Left lung (tissue), 10 donors: ENCODE results near the gene TMEM30A. TPM values are rescaled to one million over a fixed set of nuclear protein-coding genes. Genes with fewer than 3 reads are reported as not detected.

Source experiments
- ATAC-seq: fragments of 200-7000 bp; cut with Tn5 transposase; one replicate; pipeline ENCODE4 v1.9.1; 2020; ENCODE audit warnings: moderate library complexity
- DNase-seq, 4 donors: peaks; one replicate each; pipeline ENCODE4 v3.0.0-alpha.2; 2013 to 2020
- H3K27ac ChIP-seq, 2 donors: fragments of 200-600 bp; sonication (generic) in 1 of 2; one replicate each; pipeline versions ENCODE4 v1.5.0 to v1.8.0; 2020 to 2021
- H3K27me3 ChIP-seq, 2 donors: fragments of 200-600 bp; sonication (generic) in 1 of 2; one replicate each; pipeline versions ENCODE4 v1.5.0 to v1.8.0; 2020 to 2021
- H3K36me3 ChIP-seq, 2 donors: fragments of 200-600 bp; sonication (generic) in 1 of 2; one replicate each; pipeline versions ENCODE4 v1.5.0 to v1.8.0; 2020 to 2021
- H3K4me1 ChIP-seq, 2 donors: fragments of 200-600 bp; one replicate each; pipeline ENCODE4 v1.8.0; 2021
- H3K4me3 ChIP-seq, 2 donors: fragments of 200-600 bp; sonication (generic) in 1 of 2; one replicate each; pipeline versions ENCODE4 v1.5.0 to v1.8.0; 2020 to 2021; ENCODE audit warnings: mild to moderate bottlenecking in 1 of 2
- H3K9me3 ChIP-seq, 2 donors: fragments of 200-600 bp; sonication (generic) in 1 of 2; one replicate each; pipeline versions ENCODE4 v1.5.0 to v1.8.0; 2020 to 2021
- intact Hi-C, 2 donors: fragments of 100-400 bp; cut with DNase I; formaldehyde crosslinking; loops; one replicate each; pipeline versions ENCODE4 v1.11.2 to v1.14.2; 2022
- polyA plus RNA-seq, 6 donors: library from polyadenylated mRNA; unstranded; fragments of 120-200 nt; gene quantifications; one replicate each; pipeline ENCODE4 v1.2.1, GENCODE V29; 2013; ENCODE audit not compliant: insufficient read length in 6 of 6
- total RNA-seq, 2 donors: library from RNA; stranded (reverse); fragmentation: NEBNext Ultra II Directional; extraction: Animal tissue kit (Norgen Biotek cat#: 25700); gene quantifications; one replicate each; pipeline ENCODE4 v1.2.1, GENCODE V29; 2021
- TF ChIP-seq, protein P1 (sequence below), 2 donors: fragments of 200-600 bp; sonication (generic) in 1 of 2; IDR thresholded peaks; one replicate each; pipeline versions ENCODE4 v1.5.0 to v1.8.0; 2021; ENCODE audit warnings: antibody characterized with exemption in 2 of 2
- donor health status: DM: no; HTN: yes; CAD: no.
- donor health status: DM: no; HTN: no; CAD: no.

TMEM30A gene
- total and polyA plus RNA-seq, 8 donors: 135 to 193 (median 160) TPM

DNA sequence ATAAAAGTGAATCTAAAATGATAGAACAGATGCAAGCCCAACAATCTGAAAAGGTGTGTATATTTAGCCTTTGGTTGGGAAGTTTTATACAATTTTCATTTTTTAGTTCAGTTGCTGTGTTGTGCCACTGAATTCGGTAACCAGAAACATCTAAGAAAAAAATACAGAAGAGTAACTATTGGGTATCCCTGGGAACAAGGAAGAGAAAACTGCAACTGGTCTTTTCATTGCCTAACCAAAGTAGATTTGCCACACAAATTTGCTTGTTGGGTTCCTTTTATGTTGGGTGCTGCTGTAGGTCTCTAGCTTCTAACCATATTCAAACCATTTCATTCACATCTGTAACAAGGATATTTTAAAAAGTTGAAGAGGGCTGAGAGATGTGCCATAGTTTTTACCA is 2.8 kb upstream of the TMEM30A start:
- ATAC-seq: no peak
- no peak overlapping the region for H3K27ac ChIP-seq
- TF ChIP-seq, protein P1, sequence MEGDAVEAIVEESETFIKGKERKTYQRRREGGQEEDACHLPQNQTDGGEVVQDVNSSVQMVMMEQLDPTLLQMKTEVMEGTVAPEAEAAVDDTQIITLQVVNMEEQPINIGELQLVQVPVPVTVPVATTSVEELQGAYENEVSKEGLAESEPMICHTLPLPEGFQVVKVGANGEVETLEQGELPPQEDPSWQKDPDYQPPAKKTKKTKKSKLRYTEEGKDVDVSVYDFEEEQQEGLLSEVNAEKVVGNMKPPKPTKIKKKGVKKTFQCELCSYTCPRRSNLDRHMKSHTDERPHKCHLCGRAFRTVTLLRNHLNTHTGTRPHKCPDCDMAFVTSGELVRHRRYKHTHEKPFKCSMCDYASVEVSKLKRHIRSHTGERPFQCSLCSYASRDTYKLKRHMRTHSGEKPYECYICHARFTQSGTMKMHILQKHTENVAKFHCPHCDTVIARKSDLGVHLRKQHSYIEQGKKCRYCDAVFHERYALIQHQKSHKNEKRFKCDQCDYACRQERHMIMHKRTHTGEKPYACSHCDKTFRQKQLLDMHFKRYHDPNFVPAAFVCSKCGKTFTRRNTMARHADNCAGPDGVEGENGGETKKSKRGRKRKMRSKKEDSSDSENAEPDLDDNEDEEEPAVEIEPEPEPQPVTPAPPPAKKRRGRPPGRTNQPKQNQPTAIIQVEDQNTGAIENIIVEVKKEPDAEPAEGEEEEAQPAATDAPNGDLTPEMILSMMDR (IDR thresholded peaks at IDR 0.05): no peak
- H3K4me3 ChIP-seq: no peak overlapping the region
- no peak for DNase-seq
- no peaks in the 10 kb centered on the region for H3K27me3 ChIP-seq
- no peaks in the 10 kb centered on the region for H3K9me3 ChIP-seq
- peaks cover 9 to 34% of the 10 kb centered on the region in 2 donors for H3K4me1 ChIP-seq
- intact Hi-C loops: no loop called here
- no peaks in the 10 kb centered on the region for H3K36me3 ChIP-seq

DNA sequence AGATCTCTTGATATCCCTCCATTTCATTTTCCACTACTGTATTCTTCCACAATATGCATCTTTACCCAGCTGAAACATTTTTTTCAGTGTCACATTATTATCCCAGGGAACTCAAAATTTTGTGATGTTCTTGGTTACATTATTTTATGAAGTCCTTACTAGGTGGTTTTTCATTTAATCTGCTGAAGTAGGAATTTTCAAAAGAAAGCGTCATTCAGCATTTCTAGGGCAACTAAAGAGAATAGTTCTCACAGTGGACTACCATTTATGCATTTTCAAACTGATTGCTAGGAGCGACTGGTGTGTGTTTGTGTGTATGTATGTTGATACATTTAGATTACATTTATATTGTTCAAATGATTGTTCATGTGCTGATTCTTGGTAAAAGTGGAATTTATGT is 2.4 kb upstream of the TMEM30A start:
- TF ChIP-seq, protein P1 (IDR thresholded peaks at IDR 0.05): no peak
- intact Hi-C loops: no loop called here
- Histone ChIP-seq H3K36me3 (no peaks in the 10 kb centered on the region), H3K4me1 (peaks cover 11 to 38% of the 10 kb centered on the region in 2 donors), H3K4me3 (no peak overlapping the region), H3K9me3 (no peaks in the 10 kb centered on the region), H3K27me3 (no peaks in the 10 kb centered on the region), H3K27ac (no peak overlapping the region)
- no peak for ATAC-seq
- DNase-seq: no peak

DNA sequence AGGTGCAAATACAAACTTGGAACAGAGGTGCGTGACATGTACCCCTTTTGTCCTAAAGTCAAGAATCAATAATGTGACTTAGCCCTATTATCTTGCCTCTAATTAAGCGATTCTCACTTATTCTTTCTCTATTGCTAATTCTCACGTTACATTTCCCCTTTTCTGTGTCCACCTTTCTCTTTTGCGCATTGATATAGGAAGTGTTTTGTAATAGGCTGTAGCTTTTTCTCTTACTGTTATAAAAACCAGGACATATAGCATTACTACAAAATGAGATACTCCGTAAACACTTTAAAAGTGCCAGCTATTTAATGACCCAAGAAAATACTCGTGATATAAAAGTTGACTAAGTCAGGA is 669 bp upstream of the TMEM30A start:
- no peak for DNase-seq
- peaks cover 13 to 53% of the 10 kb centered on the region in 2 donors for H3K4me1 ChIP-seq
- TF ChIP-seq, protein P1 (IDR thresholded peaks at IDR 0.05): no peak
- peak overlapping the region; percentile 78 to 86 for H3K4me3 ChIP-seq
- no peaks in the 10 kb centered on the region for H3K36me3 ChIP-seq
- no peaks in the 10 kb centered on the region for H3K27me3 ChIP-seq
- H3K9me3 ChIP-seq: no peaks in the 10 kb centered on the region
- intact Hi-C loops: no loop called here
- ATAC-seq: no peak
- H3K27ac ChIP-seq: peak overlapping the region; percentile 92 to 95

DNA sequence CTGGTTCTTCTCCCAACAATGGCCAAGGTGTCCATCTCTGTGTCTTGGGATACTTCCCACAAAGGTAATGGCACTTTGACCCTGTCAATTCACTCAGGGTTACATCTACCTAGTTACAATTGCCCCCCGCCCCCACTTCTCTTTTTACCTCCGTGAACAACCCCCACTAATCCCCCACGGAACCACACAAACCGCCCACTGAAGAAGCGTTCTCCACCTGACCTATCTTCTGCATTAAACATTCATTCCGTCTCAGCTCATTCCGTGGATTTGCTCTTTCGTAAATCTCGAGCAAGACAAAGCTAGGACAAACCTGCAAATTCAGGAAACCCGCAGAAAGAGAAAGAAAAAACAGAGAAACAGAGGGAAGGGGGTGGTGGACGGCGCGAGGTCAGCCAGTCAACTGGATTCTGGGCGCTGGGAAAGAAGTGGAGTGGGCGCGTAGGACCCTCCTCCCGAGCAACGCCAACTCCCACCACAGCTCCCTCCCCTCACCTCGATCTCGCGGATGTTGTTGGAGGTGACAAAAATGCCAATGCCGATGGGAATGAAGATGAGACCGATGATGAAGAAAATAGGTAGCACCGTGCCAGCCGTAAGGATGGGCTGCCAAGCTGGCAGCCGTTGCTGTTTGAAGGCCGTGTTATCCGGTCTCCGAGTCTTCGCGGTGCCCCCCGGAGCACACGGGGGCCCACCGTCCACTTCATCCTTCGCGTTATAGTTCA is 523 bp downstream of the TMEM30A start:
- no peaks in the 10 kb centered on the region for H3K9me3 ChIP-seq
- H3K27me3 ChIP-seq: no peaks in the 10 kb centered on the region
- H3K4me1 ChIP-seq: peaks cover 25 to 65% of the 10 kb centered on the region in 2 donors
- TF ChIP-seq, protein P1 (IDR thresholded peaks at IDR 0.05): no peak
- H3K36me3 ChIP-seq: no peaks in the 10 kb centered on the region
- intact Hi-C loops: no loop called here
- DNase-seq (peak in 2 of 4 donors; percentile 64 to 66), ATAC-seq (peak; percentile 33)
- peak overlapping the region; percentile 78 to 86 for H3K4me3 ChIP-seq
- H3K27ac ChIP-seq: peak overlapping the region; percentile 92 to 95

DNA sequence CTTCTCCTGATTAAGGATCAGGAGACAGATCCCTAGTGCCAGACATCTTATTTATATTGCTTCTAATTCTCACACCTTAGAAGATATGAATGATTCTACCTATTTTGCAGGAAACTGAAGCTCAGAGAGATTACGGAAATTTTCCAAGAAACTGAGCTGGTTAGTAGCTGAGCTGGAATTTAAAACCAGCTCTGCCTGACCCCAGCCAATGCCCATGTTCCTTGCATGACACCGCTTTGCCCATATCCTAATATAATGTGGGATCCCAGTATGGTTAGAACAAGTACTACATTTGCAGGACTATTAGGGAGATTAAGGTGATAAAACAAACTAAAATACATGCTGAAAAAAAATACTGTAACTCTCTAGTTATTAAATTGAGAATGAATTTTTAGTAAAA is 1.9 kb downstream of the TMEM30A start:
- H3K9me3 ChIP-seq: no peaks in the 10 kb centered on the region
- no peaks in the 10 kb centered on the region for H3K36me3 ChIP-seq
- H3K4me3 ChIP-seq: peak overlapping the region; percentile 78 to 86
- intact Hi-C loops: no loop called here
- no peak for DNase-seq
- peak overlapping the region; percentile 43 to 92 for H3K27ac ChIP-seq
- ATAC-seq: no peak
- TF ChIP-seq, protein P1 (IDR thresholded peaks at IDR 0.05): no peak
- no peaks in the 10 kb centered on the region for H3K27me3 ChIP-seq
- H3K4me1 ChIP-seq: peaks cover 33 to 76% of the 10 kb centered on the region in 2 donors
